HG03045 (cell line): ENCODE data around the gene EMILIN3.

Experiments
- ATAC-seq: cut with Tn5 transposase; IDR thresholded peaks from one replicate; pipeline ENCODE4 v1.9.1; 2021; ENCODE audit warnings: mild to moderate bottlenecking, moderate library complexity; ENCODE audit not compliant: unreplicated experiment

Gene EMILIN3

GRCh38 chr20:41366546-41367392, at the start of gene EMILIN3:
Gene EMILIN3 (minus strand): TSS chr20:41366818. CDS start chr20:41366634, 184 bp downstream.
- ATAC-seq = no peak

GRCh38 chr20:41415191-41415590, 48.6 kb upstream of the EMILIN3 start:
- ATAC-seq = no peak

GRCh38 chr20:41413169-41413568, 46.6 kb upstream of the EMILIN3 start:
- no peak for ATAC-seq

- no peak for ATAC-seq
Observed at GRCh38 chr20:41412324-41413120, 45.9 kb upstream of the EMILIN3 start.

- no peak for ATAC-seq
Observed at GRCh38 chr20:41411391-41411847, 44.8 kb upstream of the EMILIN3 start.

- ATAC-seq = no peak
Observed at GRCh38 chr20:41408986-41409385, 42.4 kb upstream of the EMILIN3 start.

- ATAC-seq = peak; percentile 74
Observed at GRCh38 chr20:41408156-41408794, 41.7 kb upstream of the EMILIN3 start.

GRCh38 chr20:41407607-41408006, 41.0 kb upstream of the EMILIN3 start:
- no peak for ATAC-seq

GRCh38 chr20:41406896-41407444, 40.4 kb upstream of the EMILIN3 start:
- no peak for ATAC-seq

- no peak for ATAC-seq
Observed at GRCh38 chr20:41406353-41406752, 39.7 kb upstream of the EMILIN3 start.

- ATAC-seq = no peak
Observed at GRCh38 chr20:41405436-41405835, 38.8 kb upstream of the EMILIN3 start.

GRCh38 chr20:41403604-41404003, 37.0 kb upstream of the EMILIN3 start:
- ATAC-seq = no peak

- no peak for ATAC-seq
Observed at GRCh38 chr20:41398408-41398807, 31.8 kb upstream of the EMILIN3 start.

- no peak for ATAC-seq
Observed at GRCh38 chr20:41395667-41396664, 29.3 kb upstream of the EMILIN3 start.

- no peak for ATAC-seq
Observed at GRCh38 chr20:41394931-41395666, 28.5 kb upstream of the EMILIN3 start.

- ATAC-seq = no peak
Observed at GRCh38 chr20:41394081-41394480, 27.5 kb upstream of the EMILIN3 start.

- no peak for ATAC-seq
Observed at GRCh38 chr20:41393705-41394066, 27.1 kb upstream of the EMILIN3 start.

- ATAC-seq = no peak
Observed at GRCh38 chr20:41392871-41393704, 26.5 kb upstream of the EMILIN3 start.
